Gastroesophageal sphincter (tissue), 4 donors: ENCODE data around the gene CEP112. TPM values are rescaled to one million over a fixed set of nuclear protein-coding genes. Genes with fewer than 3 reads are reported as not detected.

Experiments
- ATAC-seq: fragments of 150-250 bp; one replicate; pipeline ENCODE4 v1.9.1; 2016; ENCODE audit warnings: mild to moderate bottlenecking, moderate library complexity
- H3K27ac ChIP-seq, 4 donors: fragments of 200-600 bp; sonication (generic) in 3 of 4; 1 replicate in 3 of 4; 2 replicates in 1 of 4; pipeline ENCODE4 v1.5.1; 2016 to 2019
- H3K27me3 ChIP-seq: fragments of 200-600 bp; sonication (generic); one replicate; pipeline ENCODE4 v1.5.1; 2019
- H3K36me3 ChIP-seq, 2 donors: fragments of 200-600 bp; sonication (generic); one replicate each; pipeline ENCODE4 v1.5.1; 2019; ENCODE audit warnings: control low read depth in 1 of 2
- H3K4me1 ChIP-seq, 3 donors: fragments of 200-600 bp; sonication (generic); 1 replicate in 2 of 3; 2 replicates in 1 of 3; pipeline ENCODE4 v1.5.1; 2016 to 2019; ENCODE audit warnings: control low read depth in 2 of 3
- H3K4me3 ChIP-seq, 2 donors: fragments of 200-600 bp; sonication (generic); one replicate each; pipeline ENCODE4 v1.5.1; 2019; ENCODE audit warnings: mild to moderate bottlenecking in 1 of 2, moderate library complexity in 1 of 2
- H3K9me3 ChIP-seq, 3 donors: fragments of 200-600 bp; sonication (generic); one replicate each; pipeline ENCODE4 v1.5.1; 2017 to 2019; ENCODE audit warnings: control low read depth in 2 of 3
- CTCF ChIP-seq, 4 experiments: fragments of 200-600 bp in 2 of 4; fragments of 450-650 bp in 2 of 4; sonication (generic) in 1 of 4; IDR thresholded peaks; one replicate each; pipeline ENCODE4 v1.5.1; 2017 to 2019; ENCODE audit warnings: antibody characterized with exemption in 4 of 4, mild to moderate bottlenecking in 2 of 4, moderate library complexity in 2 of 4
- EP300 ChIP-seq: sonication (generic); formaldehyde crosslinking; IDR thresholded peaks from one replicate; pipeline ENCODE4 v1.6.1; 2017; ENCODE audit warnings: antibody characterized with exemption, mild to moderate bottlenecking
- POLR2A ChIP-seq, 2 donors: fragments of 450-650 bp; IDR thresholded peaks; one replicate each; pipeline ENCODE4 v1.6.1; 2017; ENCODE audit warnings: antibody characterized with exemption in 2 of 2, mild to moderate bottlenecking in 2 of 2, moderate library complexity in 1 of 2
- POLR2AphosphoS5 ChIP-seq: sonication (generic); formaldehyde crosslinking; IDR thresholded peaks from one replicate; pipeline ENCODE4 v1.6.1; 2017; ENCODE audit warnings: antibody characterized with exemption
- WGBS, 2 donors: methylation state at CpG; one replicate each; pipeline ENCODE4 v1.1.5; 2018; ENCODE audit warnings: low coverage in 1 of 2; 5-methylcytosine and 5-hydroxymethylcytosine counted together
- total RNA-seq, 4 donors: library from RNA; depleted of rRNA; stranded (reverse); fragments of >200 nt; gene quantifications; one replicate each; pipeline ENCODE4 v1.1.0, GENCODE V29; 2016

CEP112 gene
- total RNA-seq, 4 donors from 2014 or later, result 21.9 to 38.2 (median 27.0) TPM

DNA sequence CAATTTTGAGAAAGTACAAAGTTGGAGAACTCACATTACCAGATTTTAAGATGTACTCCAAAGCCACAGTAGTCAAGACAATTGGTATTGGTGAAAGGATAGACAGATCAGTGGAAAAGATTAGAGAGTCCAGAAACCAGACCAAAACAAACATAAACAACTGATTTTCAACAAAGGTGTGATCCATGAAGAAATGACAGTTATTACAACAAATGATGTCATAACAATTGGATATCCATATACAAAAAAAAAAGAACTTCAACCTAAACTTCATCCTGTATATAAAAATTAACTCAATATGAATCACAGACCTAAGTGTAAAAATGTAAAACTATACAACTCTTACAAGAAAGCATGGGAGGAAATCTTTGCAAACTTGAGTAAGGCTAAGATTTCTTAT, 8.4 kb downstream of the CEP112 start:
- Histone ChIP-seq H3K27me3 (no peaks in the 10 kb centered on the region), H3K36me3 (peaks cover 0 to 22% of the 10 kb centered on the region in 2 donors), H3K9me3 (no peaks in the 10 kb centered on the region), H3K27ac (no peak overlapping the region), H3K4me3 (no peak overlapping the region), H3K4me1 (no peaks in the 10 kb centered on the region)
- no peak for TF ChIP-seq EP300
- TF ChIP-seq CTCF (IDR thresholded peaks at IDR 0.05), result no peak
- TF ChIP-seq POLR2A (IDR thresholded peaks at IDR 0.05), result no peak
- no peak for TF ChIP-seq POLR2AphosphoS5
- no peak for ATAC-seq

DNA sequence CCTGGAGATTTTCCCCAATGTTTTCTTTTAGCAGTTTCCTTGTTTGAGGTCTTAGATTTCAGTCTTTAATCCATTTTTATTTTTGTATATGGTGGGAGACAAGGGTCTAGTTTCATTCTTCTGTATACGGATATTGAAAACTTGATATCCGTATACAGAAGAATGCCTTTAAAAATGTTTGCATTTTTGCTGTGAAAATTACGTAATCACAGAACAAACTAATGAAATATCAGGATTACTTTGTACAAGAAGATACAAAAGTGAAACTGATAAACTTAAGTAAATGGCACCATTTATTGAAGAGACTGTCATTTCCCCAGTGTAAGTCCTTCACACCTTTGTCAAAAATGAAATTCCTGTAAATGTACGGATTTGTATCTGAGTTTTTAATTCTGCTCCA, 13.3 kb downstream of the CEP112 start:
- no peaks in the 10 kb centered on the region for H3K9me3 ChIP-seq
- H3K4me1 ChIP-seq, result no peaks in the 10 kb centered on the region
- H3K27me3 ChIP-seq, result no peaks in the 10 kb centered on the region
- no peak for TF ChIP-seq CTCF (IDR thresholded peaks at IDR 0.05)
- no peak for TF ChIP-seq POLR2A (IDR thresholded peaks at IDR 0.05)
- TF ChIP-seq EP300, result no peak
- no peak for TF ChIP-seq POLR2AphosphoS5
- 90 to 99% methylated on average over 4 of the region's 4 CpGs for WGBS, 2 donors
- no peak overlapping the region for H3K27ac ChIP-seq
- ATAC-seq, result no peak
- H3K36me3 ChIP-seq, result peaks cover 0 to 22% of the 10 kb centered on the region in 2 donors
- no peak overlapping the region for H3K4me3 ChIP-seq

- no peaks in the 10 kb centered on the region for H3K9me3 ChIP-seq
Measured at GRCh38 chr17:66177048-66177447, 14.9 kb downstream of the CEP112 start.

GRCh38 chr17:66175892-66176291, 16.0 kb downstream of the CEP112 start:
- H3K36me3 ChIP-seq, result peaks cover 0 to under 1% of the 10 kb centered on the region in 2 donors
- H3K4me1 ChIP-seq, result peaks cover 0 to 3% (median 0%) of the 10 kb centered on the region in 3 donors

More at GRCh38 chr17:66177048-66177447, 14.9 kb downstream of the CEP112 start:
- no peak for ATAC-seq
- Histone ChIP-seq H3K36me3 (peaks cover 0 to 12% of the 10 kb centered on the region in 2 donors), H3K27me3 (no peaks in the 10 kb centered on the region), H3K4me3 (no peak overlapping the region), H3K4me1 (no peaks in the 10 kb centered on the region), H3K27ac (no peak overlapping the region)
- TF ChIP-seq POLR2AphosphoS5 (no peak), EP300 (no peak), POLR2A (IDR thresholded peaks at IDR 0.05) (no peak), CTCF (IDR thresholded peaks at IDR 0.05) (no peak)

More at GRCh38 chr17:66175892-66176291, 16.0 kb downstream of the CEP112 start:
- no peak for ATAC-seq
- no peak for TF ChIP-seq EP300
- no peak for TF ChIP-seq CTCF (IDR thresholded peaks at IDR 0.05)
- no peak for TF ChIP-seq POLR2A (IDR thresholded peaks at IDR 0.05)
- no peak for TF ChIP-seq POLR2AphosphoS5
- Histone ChIP-seq H3K27ac (no peak overlapping the region), H3K9me3 (no peaks in the 10 kb centered on the region), H3K27me3 (no peaks in the 10 kb centered on the region), H3K4me3 (no peak overlapping the region)
- WGBS, 2 donors, result 50 to 53% methylated on average over 1 of the region's 1 CpG
